Right lobe of liver (tissue), 6 donors: ENCODE data around the gene TAF11L14. TPM values are rescaled to one million over a fixed set of nuclear protein-coding genes. Genes with fewer than 3 reads are reported as not detected.
"Not testable (repeated sequence)": the region's sequence is repeated elsewhere in the genome, so short reads cannot be mapped to it uniquely, and the experiment has no call there.

ENCODE experiments used
- ATAC-seq, 4 donors: fragments of 200-7000 bp; cut with Tn5 transposase; one replicate each; pipeline ENCODE4 v1.9.1; 2020; ENCODE audit warnings: mild to moderate bottlenecking in 4 of 4, moderate library complexity in 4 of 4
- DNase-seq, 3 donors: peaks; one replicate each; pipeline ENCODE4 v3.0.0-alpha.2; 2020
- H3K27ac ChIP-seq, 3 donors: fragments of 200-600 bp; one replicate each; pipeline ENCODE4 v1.8.0; 2022
- H3K27me3 ChIP-seq, 2 donors: fragments of 200-600 bp; one replicate each; pipeline ENCODE4 v1.8.0; 2022
- H3K36me3 ChIP-seq, 4 donors: fragments of 200-600 bp; sonication (generic) in 1 of 4; one replicate each; pipeline versions ENCODE4 v1.5.1 to v1.8.0; 2017 to 2022; ENCODE audit warnings: control low read depth in 1 of 4
- H3K4me1 ChIP-seq, 4 donors: fragments of 200-600 bp; sonication (generic) in 1 of 4; one replicate each; pipeline versions ENCODE4 v1.5.1 to v1.8.0; 2017 to 2022; ENCODE audit warnings: control low read depth in 1 of 4
- H3K4me3 ChIP-seq, 3 donors: fragments of 200-600 bp; one replicate each; pipeline ENCODE4 v1.8.0; 2022
- H3K9me3 ChIP-seq, 4 donors: fragments of 200-600 bp; sonication (generic) in 1 of 4; one replicate each; pipeline versions ENCODE4 v1.5.1 to v1.8.0; 2017 to 2022; ENCODE audit warnings: control low read depth in 1 of 4
- POLR2A ChIP-seq: fragments of 450-650 bp; IDR thresholded peaks from one replicate; pipeline ENCODE4 v1.6.1; 2017; ENCODE audit warnings: antibody characterized with exemption, mild to moderate bottlenecking
- WGBS: methylation state at CpG from one replicate; pipeline ENCODE4 v1.1.6; 2018; ENCODE audit warnings: low coverage, low lambda C conversion rate; ENCODE audit not compliant: insufficient coverage; ENCODE audit errors: missing lambda C conversion rate; 5-methylcytosine and 5-hydroxymethylcytosine counted together
- intact Hi-C, 2 donors: fragments of 100-400 bp; cut with DNase I; formaldehyde crosslinking; loops; one replicate each; pipeline versions ENCODE4 v1.11.2 to v1.14.1; 2022
- total RNA-seq, 6 experiments: library from RNA; depleted of rRNA in 2 of 6; stranded (reverse); fragments of >200 nt in 2 of 6; fragmentation: NEBNext Ultra II Directional in 3 of 6; extraction: Animal tissue kit (Norgen Biotek cat#: 25700) in 3 of 6; gene quantifications; one replicate each; pipeline versions ENCODE4 v1.1.0 to v1.2.4, GENCODE V29; 2016 to 2023
- TF ChIP-seq, protein P1 (sequence below), 4 donors: fragments of 200-600 bp in 3 of 4; fragments of 450-650 bp in 1 of 4; IDR thresholded peaks; one replicate each; pipeline versions ENCODE4 v1.5.1 to v1.8.0; 2016 to 2022; ENCODE audit warnings: antibody characterized with exemption in 4 of 4, mild to moderate bottlenecking in 2 of 4
- donor health status: DM: no; HTN: yes; CAD: no.
- donor health status: DM: no; HTN: no; CAD: no.
- donor health status: DM: no; HTN: no; CAD: no.
- donor health status: DM: no; HTN: yes; CAD: no.
- donor health status: DM: no; HTN: yes; CAD: no.

Gene TAF11L14
- total RNA-seq, 6 experiments from 2014 or later: not detected

DNA sequence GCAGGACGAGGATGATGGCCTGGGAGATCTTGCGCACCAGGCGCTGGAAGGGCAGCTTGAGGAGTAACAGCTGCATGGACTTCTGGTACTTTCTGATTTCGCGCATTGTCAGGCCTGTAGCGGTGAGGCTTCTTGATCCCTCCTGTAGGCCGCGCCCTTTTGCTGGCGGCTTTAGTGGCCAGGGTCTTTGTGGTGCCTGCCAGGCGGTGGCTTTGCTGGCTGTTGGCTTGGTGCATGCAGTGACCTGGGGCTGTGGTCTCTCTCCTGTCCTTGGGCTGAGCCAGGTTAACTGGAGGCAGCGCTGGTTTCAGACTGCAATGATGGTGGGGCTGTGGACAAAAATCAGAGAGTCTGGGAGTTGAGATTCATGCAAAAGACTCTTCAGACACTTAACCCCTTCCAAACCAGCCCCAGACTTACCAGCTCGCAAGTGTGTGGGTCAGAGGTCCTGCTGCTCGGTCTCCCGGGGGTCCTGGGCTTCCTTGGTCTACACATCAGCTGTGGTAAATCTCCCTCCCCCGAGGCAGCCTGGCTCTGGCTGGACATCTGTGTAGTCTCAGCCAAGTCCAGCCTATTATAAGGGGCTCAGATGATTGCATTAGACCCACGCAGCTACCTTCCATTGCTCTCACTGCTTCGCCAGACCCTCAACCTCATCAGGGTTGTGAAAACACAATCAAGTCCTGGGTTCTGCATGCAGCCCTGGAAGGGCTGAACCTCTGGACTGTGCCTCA lies 19.2 kb upstream of the TAF11L14 start:
- H3K9me3 ChIP-seq: no peaks in the 10 kb centered on the region
- H3K36me3 ChIP-seq: no peaks in the 10 kb centered on the region
- ATAC-seq (no peak), DNase-seq (no peak)
- no peaks in the 10 kb centered on the region for H3K27me3 ChIP-seq
- TF ChIP-seq, protein P1, sequence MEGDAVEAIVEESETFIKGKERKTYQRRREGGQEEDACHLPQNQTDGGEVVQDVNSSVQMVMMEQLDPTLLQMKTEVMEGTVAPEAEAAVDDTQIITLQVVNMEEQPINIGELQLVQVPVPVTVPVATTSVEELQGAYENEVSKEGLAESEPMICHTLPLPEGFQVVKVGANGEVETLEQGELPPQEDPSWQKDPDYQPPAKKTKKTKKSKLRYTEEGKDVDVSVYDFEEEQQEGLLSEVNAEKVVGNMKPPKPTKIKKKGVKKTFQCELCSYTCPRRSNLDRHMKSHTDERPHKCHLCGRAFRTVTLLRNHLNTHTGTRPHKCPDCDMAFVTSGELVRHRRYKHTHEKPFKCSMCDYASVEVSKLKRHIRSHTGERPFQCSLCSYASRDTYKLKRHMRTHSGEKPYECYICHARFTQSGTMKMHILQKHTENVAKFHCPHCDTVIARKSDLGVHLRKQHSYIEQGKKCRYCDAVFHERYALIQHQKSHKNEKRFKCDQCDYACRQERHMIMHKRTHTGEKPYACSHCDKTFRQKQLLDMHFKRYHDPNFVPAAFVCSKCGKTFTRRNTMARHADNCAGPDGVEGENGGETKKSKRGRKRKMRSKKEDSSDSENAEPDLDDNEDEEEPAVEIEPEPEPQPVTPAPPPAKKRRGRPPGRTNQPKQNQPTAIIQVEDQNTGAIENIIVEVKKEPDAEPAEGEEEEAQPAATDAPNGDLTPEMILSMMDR (IDR thresholded peaks at IDR 0.05): no peak
- TF ChIP-seq POLR2A: no peak
- H3K4me3 ChIP-seq: no peak overlapping the region
- WGBS: no CpG with 5 or more reads among the region's 17 CpGs
- intact Hi-C loops: no loop called here
- no peaks in the 10 kb centered on the region for H3K4me1 ChIP-seq
- no peak overlapping the region for H3K27ac ChIP-seq

DNA sequence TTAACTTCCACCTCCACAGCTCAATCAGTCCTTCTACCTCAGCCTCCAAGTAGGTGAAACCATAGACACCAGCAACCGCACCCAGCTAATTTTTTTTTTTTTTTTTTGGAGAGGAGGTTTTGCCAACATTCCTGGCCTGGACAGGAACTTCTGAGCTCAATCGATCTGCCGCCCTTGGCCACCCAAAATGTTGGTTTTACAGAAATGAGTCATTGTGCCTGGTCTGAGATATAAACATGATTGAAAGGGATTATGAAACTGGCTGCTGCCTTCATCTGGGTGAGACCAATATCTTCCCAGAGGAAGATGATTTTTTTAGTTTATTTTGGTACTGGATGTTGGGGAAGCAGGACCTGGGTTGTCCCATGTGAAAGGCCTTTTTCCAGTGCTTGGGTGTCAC lies 14.9 kb upstream of the TAF11L14 start:
- peak in 1 of 4 donors; percentile 70 for ATAC-seq
- 42% methylated on average over 3 of the region's 3 CpGs for WGBS

DNA sequence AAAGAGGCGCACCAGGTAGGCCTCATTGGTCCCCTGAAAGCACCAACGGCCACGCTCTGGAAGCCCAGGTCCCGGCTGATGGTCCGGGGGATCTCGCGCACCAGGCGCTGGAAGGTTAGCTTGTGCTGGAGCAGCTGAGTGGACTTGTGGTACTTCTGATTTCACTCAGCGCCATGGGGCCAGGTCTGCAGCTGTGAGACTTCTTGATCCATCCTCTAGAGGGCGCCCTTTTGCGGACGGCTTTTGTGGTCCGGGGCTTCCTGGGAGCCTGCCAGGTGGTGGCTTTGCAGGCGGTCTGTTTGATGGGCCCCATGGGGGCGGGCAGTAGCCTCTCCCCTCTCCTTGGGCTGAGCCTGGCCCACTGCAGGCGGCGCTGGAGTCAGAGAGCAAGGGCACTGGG lies 13.6 kb upstream of the TAF11L14 start:
- Histone ChIP-seq H3K9me3 (no peaks in the 10 kb centered on the region), H3K4me3 (no peak overlapping the region), H3K4me1 (no peaks in the 10 kb centered on the region), H3K36me3 (no peaks in the 10 kb centered on the region), H3K27ac (no peak overlapping the region), H3K27me3 (no peaks in the 10 kb centered on the region)
- TF ChIP-seq, protein P1 (IDR thresholded peaks at IDR 0.05): no peak
- no peak for TF ChIP-seq POLR2A
- no CpG with 5 or more reads among the region's 17 CpGs for WGBS
- intact Hi-C loops: no loop called here
- ATAC-seq: no peak
- no peak for DNase-seq

More for the DNA sequence above, 14.9 kb upstream of the TAF11L14 start:
- Histone ChIP-seq H3K4me1 (no peaks in the 10 kb centered on the region), H3K36me3 (no peaks in the 10 kb centered on the region), H3K9me3 (no peaks in the 10 kb centered on the region), H3K4me3 (no peak overlapping the region), H3K27ac (no peak overlapping the region), H3K27me3 (no peaks in the 10 kb centered on the region)
- no peak for DNase-seq
- TF ChIP-seq, protein P1 (IDR thresholded peaks at IDR 0.05): no peak
- TF ChIP-seq POLR2A: no peak
- intact Hi-C loops: no loop called here

DNA sequence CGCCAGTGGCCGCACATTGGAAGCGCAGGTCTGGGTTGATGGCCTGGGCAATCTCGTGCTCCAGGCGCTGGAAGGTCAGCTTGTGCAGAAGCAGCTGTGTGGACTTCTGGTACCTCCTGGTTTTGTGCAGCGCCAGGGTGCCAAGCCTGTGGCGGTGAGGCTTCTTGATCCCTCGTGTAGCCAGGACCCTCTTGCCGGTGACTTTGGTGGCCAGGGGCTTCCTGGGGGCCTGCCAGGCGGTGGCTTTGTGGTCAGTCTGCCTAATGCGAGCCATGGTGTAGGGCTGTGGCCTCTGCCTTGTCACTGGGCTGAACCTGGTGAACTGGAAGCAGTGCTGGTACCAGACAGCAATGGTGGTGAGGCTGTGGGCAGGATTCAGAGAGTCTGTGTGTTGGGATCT lies 8.6 kb upstream of the TAF11L14 start:
- no peak for DNase-seq
- Histone ChIP-seq H3K4me1 (no peaks in the 10 kb centered on the region), H3K4me3 (no peak overlapping the region), H3K27me3 (no peaks in the 10 kb centered on the region), H3K27ac (no peak overlapping the region), H3K36me3 (no peaks in the 10 kb centered on the region), H3K9me3 (no peaks in the 10 kb centered on the region)
- intact Hi-C loops: no loop called here
- ATAC-seq: no peak
- TF ChIP-seq, protein P1 (IDR thresholded peaks at IDR 0.05): no peak
- TF ChIP-seq POLR2A: no peak
- WGBS: 73% methylated on average over 4 of the region's 11 CpGs

DNA sequence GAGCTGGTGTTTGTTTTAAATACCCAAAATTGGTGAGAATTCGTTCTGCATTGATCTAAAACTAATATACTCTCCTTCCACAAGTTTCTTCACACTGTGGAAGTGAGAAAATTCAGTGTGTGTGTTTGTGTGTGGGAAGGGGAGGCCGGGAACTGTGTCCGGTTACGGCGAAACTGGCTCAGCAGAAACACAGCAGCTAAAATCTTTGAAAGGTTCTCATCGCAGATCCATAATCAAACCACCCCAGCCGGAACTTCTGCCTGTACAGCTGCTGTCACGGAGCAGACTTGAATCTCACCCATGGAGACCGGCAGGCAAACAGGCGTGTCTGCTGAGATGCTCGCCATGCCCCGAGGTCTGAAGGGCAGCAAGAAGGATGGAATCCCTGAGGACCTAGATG lies 2.5 kb upstream of the TAF11L14 start, which contains the start of gene TAF11L13:
TAF11L13 (plus strand) TSS at position 301 of the 400 bp plus-strand sequence.
- H3K4me1 ChIP-seq, DNase-seq, ATAC-seq, H3K27ac ChIP-seq, intact Hi-C loops, H3K4me3 ChIP-seq, H3K9me3 ChIP-seq, H3K36me3 ChIP-seq, H3K27me3 ChIP-seq: not testable (repeated sequence)
- 47% methylated on average over 2 of the region's 12 CpGs for WGBS

DNA sequence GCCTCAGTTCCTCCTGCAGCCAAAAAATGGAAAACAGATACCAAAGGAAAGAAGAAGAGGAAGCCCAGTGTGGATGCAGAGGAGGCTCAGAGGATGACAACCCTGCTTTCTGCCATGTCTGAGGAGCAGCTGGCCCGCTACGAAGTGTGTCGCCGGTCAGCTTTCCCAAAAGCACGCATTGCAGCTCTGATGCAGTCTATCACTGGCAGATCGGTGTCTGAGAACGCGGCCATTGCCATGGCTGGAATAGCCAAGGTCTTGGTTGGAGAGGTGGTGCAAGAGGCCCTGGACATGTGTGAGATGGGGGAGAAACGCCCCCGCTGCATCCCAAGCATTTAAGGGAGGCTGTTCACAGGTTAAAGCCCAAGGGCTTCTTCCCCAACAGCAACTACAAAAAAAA lies 15.0 kb downstream of the TAF11L14 start:
- H3K27ac ChIP-seq, H3K4me3 ChIP-seq, DNase-seq, H3K4me1 ChIP-seq, H3K36me3 ChIP-seq, intact Hi-C loops, ATAC-seq, H3K9me3 ChIP-seq, H3K27me3 ChIP-seq: not testable (repeated sequence)
- WGBS: 71% methylated on average over 2 of the region's 10 CpGs

DNA sequence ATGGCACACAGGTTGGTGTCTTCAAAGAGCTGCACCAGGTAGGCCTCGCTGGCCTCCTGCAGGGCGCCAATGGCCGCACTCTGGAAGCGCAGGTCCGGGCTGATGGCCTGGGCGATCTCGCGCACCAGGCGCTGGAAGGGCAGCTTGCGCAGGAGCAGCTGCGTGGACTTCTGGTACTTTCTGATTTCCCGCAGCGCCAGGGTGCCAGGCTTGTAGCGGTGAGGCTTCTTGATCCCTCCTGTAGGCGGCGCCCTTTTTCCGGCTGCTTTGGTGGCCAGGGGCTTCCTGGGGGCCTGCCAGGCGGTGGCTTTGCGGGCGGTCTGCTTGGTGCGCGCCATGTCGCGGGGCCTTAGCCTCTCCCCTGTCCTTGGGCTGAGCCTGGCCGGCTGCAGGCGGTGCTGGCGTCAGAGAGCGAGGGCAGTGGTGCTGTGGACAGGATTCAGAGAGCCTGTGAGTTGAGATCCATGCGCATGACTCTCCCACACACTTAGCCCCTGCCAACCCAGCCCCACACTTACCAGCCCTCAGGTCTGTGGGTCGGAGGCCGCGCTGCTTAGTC lies 21.0 kb downstream of the TAF11L14 start:
- DNase-seq, H3K4me1 ChIP-seq, H3K4me3 ChIP-seq, intact Hi-C loops, H3K27me3 ChIP-seq, H3K27ac ChIP-seq, H3K9me3 ChIP-seq, H3K36me3 ChIP-seq: not testable (repeated sequence)
- ATAC-seq: peak in 1 of 4 donors; percentile 30
- no CpG with 5 or more reads among the region's 32 CpGs for WGBS
